NCI-H1436 treated with DMSO at 0.1 percent for 48 hours (cell line): ENCODE results near the gene ARHGAP1.
"Not testable (repeated sequence)": the region's sequence is repeated elsewhere in the genome, so short reads cannot be mapped to it uniquely, and the experiment has no call there.

Experiments used
- DNase-seq: peaks from one replicate; lab custom pipeline; 2025; lab: John Stamatoyannopoulos, UW

Gene ARHGAP1

GRCh38 chr11:46723359-46723680 is 22.9 kb upstream of the ARHGAP1 start:
- no peak for DNase-seq

DNA sequence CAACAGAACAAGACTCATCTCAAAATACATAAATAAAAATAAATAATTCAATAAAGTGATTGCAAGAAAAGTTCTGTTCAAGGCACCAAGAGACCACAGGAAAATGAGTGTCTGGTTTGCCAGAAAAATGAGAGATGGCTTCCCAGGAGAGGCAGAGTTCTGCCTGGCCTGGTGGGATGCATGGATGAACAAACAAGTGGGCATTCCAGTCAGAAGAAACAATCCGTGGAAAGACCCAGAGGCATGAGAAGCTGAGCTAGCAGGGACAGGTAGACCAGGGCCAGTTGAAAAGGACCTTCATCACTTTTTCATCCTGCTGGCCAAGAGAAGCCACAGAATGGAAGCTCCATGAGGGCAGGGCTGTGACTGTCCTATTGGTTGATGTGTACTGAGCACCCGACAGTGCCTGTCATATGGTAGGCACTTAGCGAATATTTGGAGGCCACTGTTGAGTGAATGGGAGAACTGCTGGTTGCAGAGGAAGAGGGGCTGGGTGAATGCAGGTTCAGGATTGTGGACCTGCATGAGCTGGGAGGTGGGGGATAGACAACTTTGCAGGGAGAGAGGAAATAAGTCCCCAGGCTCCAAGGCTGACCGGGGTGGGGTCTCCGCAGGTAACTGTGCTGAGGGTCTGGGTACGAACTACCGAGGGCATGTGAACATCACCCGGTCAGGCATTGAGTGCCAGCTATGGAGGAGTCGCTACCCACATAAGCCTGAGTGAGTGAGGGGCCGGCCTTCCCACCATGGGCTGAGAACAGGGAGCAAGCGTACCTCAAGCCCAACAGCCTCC is 22.3 kb upstream of the ARHGAP1 start:
- DNase-seq, result no peak

DNA sequence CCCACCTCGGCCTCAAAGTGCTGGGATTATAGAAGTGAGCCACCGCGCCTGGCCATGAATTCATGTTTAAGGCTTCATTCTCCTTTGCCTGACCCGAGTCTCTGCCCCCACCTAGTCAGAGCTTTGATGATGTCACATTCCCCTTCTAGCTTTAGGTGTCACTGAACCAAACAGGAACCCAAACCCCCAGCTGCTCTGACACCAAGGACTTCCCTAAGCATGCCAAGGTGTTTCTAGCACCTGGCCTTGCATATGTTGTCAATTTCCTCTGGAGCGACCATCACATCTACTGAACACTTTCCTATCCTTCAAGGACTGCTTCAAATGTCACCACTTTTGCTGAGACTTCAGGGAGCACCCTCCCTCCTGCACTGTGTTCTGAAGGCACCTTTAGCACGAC is 20.9 kb upstream of the ARHGAP1 start:
- no peak for DNase-seq

- no peak for DNase-seq
Measured at GRCh38 chr11:46719543-46720218, 19.3 kb upstream of the ARHGAP1 start.

DNA sequence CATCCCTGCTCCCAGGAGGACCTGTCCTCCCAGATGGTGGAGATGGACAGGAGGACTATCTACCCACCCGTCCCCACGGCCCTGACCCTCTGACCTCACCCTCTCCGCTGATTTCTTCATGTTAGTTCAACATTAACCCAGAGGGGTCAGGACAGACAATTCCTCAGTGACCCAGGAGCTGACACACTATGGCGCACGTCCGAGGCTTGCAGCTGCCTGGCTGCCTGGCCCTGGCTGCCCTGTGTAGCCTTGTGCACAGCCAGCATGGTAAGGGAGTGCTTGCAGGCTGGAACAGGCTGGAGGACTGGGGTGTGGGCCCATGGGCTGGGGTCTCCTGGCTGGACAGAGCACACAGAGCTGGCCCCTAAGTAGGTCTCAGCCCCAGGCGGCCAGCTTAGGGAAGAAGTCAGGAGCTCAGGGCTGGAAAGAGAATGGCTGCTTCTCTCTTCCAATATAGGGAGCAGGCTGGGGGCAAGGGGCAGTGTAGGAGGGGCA is 18.7 kb upstream of the ARHGAP1 start, which contains the start of gene F2:
TSS of gene F2 (plus strand) at position 166 of the 495 bp plus-strand sequence. CDS start at position 189, 23 bp downstream.
- no peak for DNase-seq

GRCh38 chr11:46718155-46719019 is 18.0 kb upstream of the ARHGAP1 start:
- DNase-seq, result no peak

- not testable (repeated sequence) for DNase-seq
Measured at GRCh38 chr11:46717825-46718154, 17.4 kb upstream of the ARHGAP1 start.

GRCh38 chr11:46712874-46713576 is 12.6 kb upstream of the ARHGAP1 start:
- no peak for DNase-seq

- DNase-seq, result no peak
Measured at GRCh38 chr11:46711303-46711702, 10.9 kb upstream of the ARHGAP1 start.

GRCh38 chr11:46710821-46711269 is 10.4 kb upstream of the ARHGAP1 start:
- DNase-seq, result no peak

GRCh38 chr11:46709351-46709750 is 8.9 kb upstream of the ARHGAP1 start:
- not testable (repeated sequence) for DNase-seq

DNA sequence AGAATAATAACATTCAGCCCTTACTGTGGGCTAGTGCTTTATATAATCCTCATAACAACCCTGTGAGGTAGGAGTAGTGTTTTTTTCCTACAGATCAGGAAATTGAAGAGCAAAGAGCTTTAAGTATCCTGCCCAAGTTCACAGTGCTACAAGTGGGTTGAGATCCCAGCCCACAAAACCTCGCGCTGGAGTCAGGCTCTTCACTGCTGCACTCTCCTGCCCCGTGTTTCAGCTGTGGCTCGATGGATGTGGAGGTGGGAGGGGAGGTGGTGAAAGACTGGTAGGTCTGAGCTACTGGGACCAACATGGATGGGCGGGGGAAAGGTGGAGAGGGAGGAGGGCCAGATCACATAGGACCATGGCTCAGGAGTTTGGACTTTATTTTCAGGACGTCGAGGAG is 6.5 kb upstream of the ARHGAP1 start:
- DNase-seq, result no peak

DNA sequence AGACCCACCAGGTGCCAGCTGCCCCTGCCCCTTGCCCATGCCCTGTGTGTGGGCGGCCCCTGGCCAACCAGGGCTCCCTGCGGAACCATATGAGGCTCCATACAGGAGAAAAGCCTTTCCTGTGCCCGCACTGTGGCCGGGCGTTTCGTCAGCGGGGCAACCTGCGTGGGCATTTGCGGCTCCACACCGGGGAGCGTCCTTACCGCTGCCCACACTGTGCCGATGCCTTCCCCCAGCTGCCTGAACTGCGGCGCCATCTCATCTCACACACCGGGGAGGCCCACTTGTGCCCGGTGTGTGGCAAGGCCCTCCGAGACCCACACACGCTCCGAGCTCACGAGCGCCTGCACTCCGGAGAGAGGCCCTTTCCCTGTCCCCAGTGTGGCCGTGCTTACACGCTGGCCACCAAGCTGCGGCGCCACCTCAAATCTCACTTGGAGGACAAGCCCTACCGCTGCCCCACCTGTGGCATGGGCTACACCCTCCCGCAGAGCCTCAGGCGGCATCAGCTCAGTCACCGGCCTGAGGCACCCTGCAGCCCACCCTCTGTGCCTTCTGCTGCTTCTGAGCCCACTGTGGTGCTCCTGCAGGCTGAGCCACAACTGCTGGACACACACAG is 4.8 kb upstream of the ARHGAP1 start:
- DNase-seq, result no peak

DNA sequence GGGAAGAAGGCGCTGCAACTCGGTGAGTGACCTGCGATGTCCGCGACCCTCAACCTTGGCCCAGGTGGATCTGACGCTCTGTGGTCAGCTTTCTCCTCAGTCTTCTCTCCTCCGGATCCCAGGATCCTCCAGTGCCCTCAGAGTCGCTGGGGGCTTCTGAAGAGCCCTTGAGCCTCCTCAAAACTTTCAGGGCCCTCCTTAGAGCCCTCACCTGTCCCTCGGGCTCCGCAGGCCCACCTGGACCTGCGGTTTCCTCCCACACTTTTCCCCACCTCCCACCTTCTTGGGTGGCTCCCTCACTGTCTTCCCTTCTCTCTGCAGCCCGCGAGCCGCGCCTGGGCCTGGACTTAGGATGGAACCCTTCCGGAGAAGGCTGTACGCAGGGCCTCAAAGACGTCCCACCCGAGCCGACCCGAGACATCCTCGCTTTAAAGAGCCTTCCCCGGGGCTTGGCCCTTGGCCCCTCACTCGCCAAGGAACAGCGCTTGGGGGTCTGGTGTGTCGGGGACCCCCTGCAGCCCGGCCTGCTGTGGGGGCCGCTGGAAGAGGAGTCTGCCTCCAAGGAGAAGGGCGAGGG is 747 bp upstream of the ARHGAP1 start:
- no peak for DNase-seq

- no peak for DNase-seq
Measured at GRCh38 chr11:46698597-46698996, 1.8 kb downstream of the ARHGAP1 start.

DNA sequence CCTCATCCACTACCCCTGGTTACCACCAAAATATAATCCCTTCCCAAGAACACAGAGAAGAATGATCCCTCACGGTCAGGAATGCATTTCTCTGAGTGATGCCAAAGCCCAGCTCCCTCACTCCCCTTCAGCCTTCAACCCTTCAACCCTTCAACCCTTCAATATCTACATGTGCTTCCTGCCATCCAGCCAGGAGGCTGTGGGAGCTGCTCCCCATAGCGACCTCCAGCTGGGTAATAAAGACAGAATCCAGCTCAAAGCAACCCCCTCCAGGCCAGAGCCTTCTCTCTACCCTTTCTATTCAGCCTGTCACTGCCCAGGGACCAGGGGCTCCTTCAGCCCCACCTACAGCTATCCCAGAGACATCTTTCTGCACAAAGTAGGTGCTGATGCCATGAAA is 2.7 kb downstream of the ARHGAP1 start:
- no peak for DNase-seq

DNA sequence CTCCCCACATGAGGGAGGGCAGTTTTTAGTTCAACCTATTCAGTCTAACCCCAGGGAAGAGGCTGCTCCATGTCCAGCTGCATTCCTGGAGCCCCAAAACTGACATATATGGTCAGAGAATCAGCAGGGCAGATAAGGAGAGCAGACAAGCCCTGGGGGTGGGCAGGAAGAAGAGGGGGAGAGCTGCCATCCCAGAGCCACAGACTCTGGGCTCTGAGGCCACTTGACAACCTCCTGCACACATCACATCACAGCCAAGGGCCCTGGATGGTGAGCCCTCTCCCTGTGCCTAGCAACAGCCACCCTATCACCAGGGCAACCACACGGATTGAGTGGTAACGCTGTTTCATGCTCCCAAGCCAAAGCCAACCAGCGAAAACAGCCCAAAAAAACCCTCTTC is 3.1 kb downstream of the ARHGAP1 start:
- no peak for DNase-seq

GRCh38 chr11:46696212-46696558 is 4.2 kb downstream of the ARHGAP1 start:
- no peak for DNase-seq

DNA sequence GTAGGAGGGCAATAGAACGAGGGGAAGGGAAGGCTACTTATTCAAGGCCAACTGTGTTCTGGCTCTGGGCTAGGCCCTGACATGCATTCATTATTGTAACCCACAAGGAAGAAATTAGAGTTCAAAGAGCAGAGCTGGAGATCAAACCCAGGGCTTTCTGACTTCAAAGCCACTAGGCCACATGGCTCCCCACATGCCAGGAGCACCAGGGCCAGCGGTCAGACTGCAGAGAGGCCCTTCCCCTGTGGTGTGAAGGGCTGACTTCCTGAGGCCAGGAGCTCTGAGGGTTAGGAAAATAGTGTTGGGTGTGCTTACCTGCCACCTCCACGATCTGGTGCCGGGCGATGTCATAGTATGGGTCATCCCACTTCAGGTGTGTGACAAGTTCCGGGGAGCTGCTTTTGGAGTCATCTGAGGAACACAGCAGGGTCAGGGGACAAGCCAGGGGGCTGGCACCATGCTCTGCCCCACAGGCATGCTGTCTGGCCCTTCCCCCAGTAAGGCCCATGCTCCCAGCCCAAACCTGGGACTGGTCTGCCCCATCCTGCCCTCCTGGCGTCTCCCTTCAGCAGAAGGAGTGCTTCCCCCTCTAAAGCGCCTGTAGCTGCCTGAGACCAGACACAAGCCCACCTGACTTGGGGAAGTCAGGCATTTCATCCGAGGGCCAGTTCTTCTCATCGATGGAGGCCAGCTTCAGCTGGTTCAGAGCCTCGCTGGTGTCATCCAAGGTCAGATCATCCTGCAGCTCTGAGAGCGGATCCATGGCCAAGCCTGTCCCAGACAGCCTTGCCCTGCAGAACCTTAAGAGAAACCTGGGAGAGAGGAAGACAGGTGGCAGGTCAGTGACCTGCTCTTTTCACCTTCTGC is 4.8 kb downstream of the ARHGAP1 start:
- DNase-seq, result no peak

- no peak for DNase-seq
Measured at GRCh38 chr11:46694607-46695006, 5.8 kb downstream of the ARHGAP1 start.
